Activated CD4-positive, alpha-beta memory T cell treated with anti-CD3 and anti-CD28 coated beads for 36 hours (primary cell): ENCODE data around the gene ERP27. TPM values are rescaled to one million over a fixed set of nuclear protein-coding genes. Genes with fewer than 3 reads are reported as not detected.
A peak's percentile ranks its signal among the peaks of the same experiment; 100 is the strongest.

Experiments
- CTCF ChIA-PET: fragments of 350-600 bp; sonication (Branson Sonifier 250); formaldehyde crosslinking; loops from one replicate; lab custom pipeline; 2021; ENCODE audit warnings: antibody characterized with exemption, inconsistent platforms; lab: Charles Lee
- POLR2A ChIA-PET: fragments of 350-600 bp; sonication (Branson Sonifier 250); formaldehyde crosslinking; loops from one replicate; lab custom pipeline; 2021; ENCODE audit warnings: antibody characterized with exemption; lab: Charles Lee
- DNase-seq: peaks from one replicate; pipeline ENCODE4 v3.0.0-alpha.2; 2020
- H3K27ac Mint-ChIP-seq: one replicate; pipeline ENCODE4 v1.8.0; 2021; ENCODE audit warnings: mixed read lengths
- H3K27me3 Mint-ChIP-seq: one replicate; pipeline ENCODE4 v1.8.0; 2021; ENCODE audit warnings: mixed read lengths
- H3K36me3 Mint-ChIP-seq: one replicate; pipeline ENCODE4 v1.8.0; 2021; ENCODE audit warnings: mixed read lengths
- H3K4me1 Mint-ChIP-seq: one replicate; pipeline ENCODE4 v1.8.0; 2021; ENCODE audit warnings: low read depth, mixed read lengths
- H3K4me3 Mint-ChIP-seq: one replicate; pipeline ENCODE4 v1.8.0; 2021; ENCODE audit warnings: mild to moderate bottlenecking, mixed read lengths
- H3K9me3 Mint-ChIP-seq: one replicate; pipeline ENCODE4 v1.8.0; 2021; ENCODE audit warnings: mixed read lengths
- intact Hi-C: fragments of 100-400 bp; cut with micrococcal nuclease; formaldehyde crosslinking; loops from one replicate; pipeline ENCODE4 v1.15.1; 2023
- total RNA-seq, 2 experiments: library from RNA; stranded (reverse); gene quantifications; one replicate each; pipeline ENCODE4 v1.2.3, GENCODE V29; 2021

Gene ERP27
- total RNA-seq, 2 experiments from 2014 or later, result 1.5 to 2.5 TPM

GRCh38 chr12:14952299-14952921 lies 14.1 kb upstream of the ERP27 start:
- peak; percentile 62 for DNase-seq
- H3K4me3 Mint-ChIP-seq, result peak overlapping the region; percentile 77
- H3K4me1 Mint-ChIP-seq, result peaks cover 73% of the 10 kb centered on the region
- no peaks in the 10 kb centered on the region for H3K27me3 Mint-ChIP-seq
- peak overlapping the region; percentile 99 for H3K27ac Mint-ChIP-seq
- ChIA-PET POLR2A (interaction anchor here (1.0 to 2.1 kb wide), 3 partner anchors 7 to 181 kb away, joined by 4 to 16 read pairs (median 8); partner anchors contain the start of gene ARHGDIB), CTCF (interaction anchor here (1.5 to 2.2 kb wide), 2 partner anchors 9 to 183 kb away, joined by 6 to 7 read pairs; partner anchors contain the start of gene ARHGDIB)
- peaks cover 35% of the 10 kb centered on the region for H3K36me3 Mint-ChIP-seq
- intact Hi-C loops, result loop anchor here (1.0 to 10.0 kb wide), 5 partner anchors 9 to 932 kb away; partner anchors contain the start of genes ARHGDIB and STRAP
- no peaks in the 10 kb centered on the region for H3K9me3 Mint-ChIP-seq

- ChIA-PET CTCF (interaction anchor here (0.9 to 1.5 kb wide), 2 partner anchors 10 to 14 kb away, joined by 3 to 7 read pairs; partner anchors contain the start of genes ARHGDIB and ERP27), POLR2A (interaction anchor here (1.0 to 2.1 kb wide), 3 partner anchors 8 to 181 kb away, joined by 4 to 16 read pairs (median 8); partner anchors contain the start of gene ARHGDIB)
- intact Hi-C loops, result loop anchor here (1.0 to 10.0 kb wide), 6 partner anchors 9 to 933 kb away; partner anchors contain the start of genes ARHGDIB, C12orf60, STRAP and WBP11
- Mint-ChIP-seq H3K4me3 (peak overlapping the region; percentile 77), H3K36me3 (peaks cover 41% of the 10 kb centered on the region), H3K27ac (peak overlapping the region; percentile 99), H3K4me1 (peaks cover 75% of the 10 kb centered on the region), H3K27me3 (no peaks in the 10 kb centered on the region), H3K9me3 (no peaks in the 10 kb centered on the region)
- DNase-seq, result no peak
Observed at GRCh38 chr12:14951851-14952250, 13.5 kb upstream of the ERP27 start.

- no peaks in the 10 kb centered on the region for H3K9me3 Mint-ChIP-seq
Observed at GRCh38 chr12:14950982-14951746, 12.8 kb upstream of the ERP27 start.

GRCh38 chr12:14950421-14950820 lies 12.1 kb upstream of the ERP27 start:
- Mint-ChIP-seq H3K9me3 (no peaks in the 10 kb centered on the region), H3K36me3 (peaks cover 55% of the 10 kb centered on the region), H3K27ac (peak overlapping the region; percentile 99), H3K27me3 (no peaks in the 10 kb centered on the region), H3K4me3 (peak overlapping the region; percentile 80), H3K4me1 (peaks cover 85% of the 10 kb centered on the region)
- CTCF ChIA-PET, result interaction anchor here (0.5 to 1.5 kb wide), 5 partner anchors 9 to 181 kb away, joined by 3 to 5 read pairs (median 4); partner anchors contain the start of gene ARHGDIB
- peak; percentile 70 for DNase-seq
- POLR2A ChIA-PET, result interaction anchor here (1.1 to 2.1 kb wide), 5 partner anchors 9 to 179 kb away, joined by 3 to 16 read pairs (median 6); partner anchors contain the start of gene ARHGDIB
- intact Hi-C loops, result loop anchor here (5.0 to 10.0 kb wide), 2 partner anchors 42 to 934 kb away; partner anchors contain the start of gene STRAP

More at GRCh38 chr12:14950982-14951746, 12.8 kb upstream of the ERP27 start:
- DNase-seq, result peak; percentile 36
- H3K27ac Mint-ChIP-seq, result peak overlapping the region; percentile 99
- H3K4me3 Mint-ChIP-seq, result peak overlapping the region; percentile 80
- peaks cover 48% of the 10 kb centered on the region for H3K36me3 Mint-ChIP-seq
- CTCF ChIA-PET, result interaction anchor here (0.5 to 1.5 kb wide), 6 partner anchors 8 to 598 kb away, joined by 3 to 5 read pairs (median 4); partner anchors contain the start of genes ARHGDIB and ERP27
- H3K4me1 Mint-ChIP-seq, result peaks cover 79% of the 10 kb centered on the region
- no peaks in the 10 kb centered on the region for H3K27me3 Mint-ChIP-seq
- intact Hi-C loops, result loop anchor here (1.0 to 10.0 kb wide), 3 partner anchors 41 to 934 kb away; partner anchors contain the start of genes C12orf60, STRAP and WBP11
- POLR2A ChIA-PET, result interaction anchor here (1.1 to 2.1 kb wide), 5 partner anchors 8 to 180 kb away, joined by 3 to 16 read pairs (median 6); partner anchors contain the start of gene ARHGDIB

- CTCF ChIA-PET, result no interaction called here
Observed at GRCh38 chr12:14949631-14950030, 11.3 kb upstream of the ERP27 start.

GRCh38 chr12:14948672-14949071 lies 10.3 kb upstream of the ERP27 start:
- H3K9me3 Mint-ChIP-seq, result no peaks in the 10 kb centered on the region
- CTCF ChIA-PET, result interaction anchor here (0.8 to 3.7 kb wide), 5 partner anchors 10 to 180 kb away, joined by 3 to 21 read pairs (median 6); partner anchors contain the start of gene ERP27
- POLR2A ChIA-PET, result interaction anchor here (0.9 to 1.8 kb wide), 9 partner anchors 8 to 178 kb away, joined by 3 to 14 read pairs (median 5); partner anchors contain the start of genes ARHGDIB, C12orf60, ERP27 and WBP11

More at GRCh38 chr12:14949631-14950030, 11.3 kb upstream of the ERP27 start:
- H3K27ac Mint-ChIP-seq, result peak overlapping the region; percentile 99
- H3K36me3 Mint-ChIP-seq, result peaks cover 63% of the 10 kb centered on the region
- peak overlapping the region; percentile 80 for H3K4me3 Mint-ChIP-seq
- H3K9me3 Mint-ChIP-seq, result no peaks in the 10 kb centered on the region
- POLR2A ChIA-PET, result interaction anchor here (1.3 kb wide), 1 partner anchor 179 kb away, joined by 5 read pairs; a partner anchor contains a TSS
- DNase-seq, result peak; percentile 59
- intact Hi-C loops, result loop anchor here (2.0 to 10.0 kb wide), 4 partner anchors 13 to 935 kb away; partner anchors contain the start of gene STRAP
- H3K27me3 Mint-ChIP-seq, result no peaks in the 10 kb centered on the region
- peaks cover 91% of the 10 kb centered on the region for H3K4me1 Mint-ChIP-seq

GRCh38 chr12:14946861-14947260 lies 8.5 kb upstream of the ERP27 start:
- peak overlapping the region; percentile 99 for H3K27ac Mint-ChIP-seq
- H3K4me1 Mint-ChIP-seq, result peaks cover 68% of the 10 kb centered on the region
- no peak for DNase-seq
- intact Hi-C loops, result loop anchor here (5.0 kb wide), 1 partner anchor 35 kb away; no protein-coding TSS in a partner anchor
- ChIA-PET CTCF (interaction anchor here (3.7 kb wide), 1 partner anchor 10 kb away, joined by 21 read pairs; the partner anchor contains the start of gene ERP27), POLR2A (interaction anchor here (0.8 kb wide), 1 partner anchor 11 kb away, joined by 3 read pairs; no protein-coding TSS in a partner anchor)
- peaks cover 80% of the 10 kb centered on the region for H3K36me3 Mint-ChIP-seq
- no peaks in the 10 kb centered on the region for H3K9me3 Mint-ChIP-seq
- H3K4me3 Mint-ChIP-seq, result peak overlapping the region; percentile 80
- H3K27me3 Mint-ChIP-seq, result no peaks in the 10 kb centered on the region

More at GRCh38 chr12:14948672-14949071, 10.3 kb upstream of the ERP27 start:
- peak; percentile 69 for DNase-seq
- no peaks in the 10 kb centered on the region for H3K27me3 Mint-ChIP-seq
- H3K4me1 Mint-ChIP-seq, result peaks cover 82% of the 10 kb centered on the region
- intact Hi-C loops, result loop anchor here (1.0 to 5.0 kb wide), 5 partner anchors 9 to 177 kb away; a partner anchor contains a TSS
- peak overlapping the region; percentile 80 for H3K4me3 Mint-ChIP-seq
- peak overlapping the region; percentile 99 for H3K27ac Mint-ChIP-seq
- H3K36me3 Mint-ChIP-seq, result peaks cover 70% of the 10 kb centered on the region

- ChIA-PET POLR2A (interaction anchor here (0.8 to 1.6 kb wide), 2 partner anchors 12 to 17 kb away, joined by 3 to 5 read pairs; no protein-coding TSS in a partner anchor), CTCF (interaction anchor here (3.7 kb wide), 1 partner anchor 9 kb away, joined by 21 read pairs; the partner anchor contains the start of gene ERP27)
- Mint-ChIP-seq H3K4me3 (no peak overlapping the region), H3K27me3 (no peaks in the 10 kb centered on the region), H3K9me3 (no peaks in the 10 kb centered on the region), H3K4me1 (peaks cover 61% of the 10 kb centered on the region), H3K27ac (peak overlapping the region; percentile 99), H3K36me3 (peaks cover 83% of the 10 kb centered on the region)
- DNase-seq, result no peak
- intact Hi-C loops, result loop anchor here (5.0 kb wide), 1 partner anchor 36 kb away; no protein-coding TSS in a partner anchor
Observed at GRCh38 chr12:14946162-14946561, 7.8 kb upstream of the ERP27 start.

GRCh38 chr12:14942196-14942931 lies 4.0 kb upstream of the ERP27 start:
- Mint-ChIP-seq H3K27me3 (no peaks in the 10 kb centered on the region), H3K27ac (peak overlapping the region; percentile 46), H3K4me3 (no peak overlapping the region), H3K9me3 (no peaks in the 10 kb centered on the region), H3K36me3 (peaks cover 70% of the 10 kb centered on the region), H3K4me1 (peaks cover 57% of the 10 kb centered on the region)
- ChIA-PET CTCF (no interaction called here), POLR2A (no interaction called here)
- DNase-seq, result no peak
- intact Hi-C loops, result no loop called here

GRCh38 chr12:14941369-14941768 lies 3.0 kb upstream of the ERP27 start:
- Mint-ChIP-seq H3K9me3 (no peaks in the 10 kb centered on the region), H3K36me3 (peaks cover 60% of the 10 kb centered on the region), H3K4me1 (peaks cover 53% of the 10 kb centered on the region), H3K27ac (no peak overlapping the region), H3K27me3 (no peaks in the 10 kb centered on the region), H3K4me3 (no peak overlapping the region)
- ChIA-PET CTCF (no interaction called here), POLR2A (interaction anchor here (1.0 kb wide), 1 partner anchor 19 kb away, joined by 3 read pairs; no protein-coding TSS in a partner anchor)
- no peak for DNase-seq
- intact Hi-C loops, result no loop called here
